AG09319 (cell line): ENCODE measurements around the gene MAD1L1.

ENCODE experiments used
- DNase-seq: peaks from one replicate; pipeline ENCODE4 v3.0.0-alpha.2; 2010; ENCODE audit warnings: low read depth; ENCODE audit errors: extremely low read depth
- CTCF ChIP-seq: IDR thresholded peaks from 2 replicates; pipeline ENCODE4 v1.5.1; 2011; ENCODE audit warnings: low read depth, mild to moderate bottlenecking, inconsistent platforms, low read length, moderate library complexity

MAD1L1 gene

GRCh38 chr7:1869452-1870130, 363.2 kb downstream of the MAD1L1 start:
- no peak for TF ChIP-seq CTCF
- no peak for DNase-seq

DNA sequence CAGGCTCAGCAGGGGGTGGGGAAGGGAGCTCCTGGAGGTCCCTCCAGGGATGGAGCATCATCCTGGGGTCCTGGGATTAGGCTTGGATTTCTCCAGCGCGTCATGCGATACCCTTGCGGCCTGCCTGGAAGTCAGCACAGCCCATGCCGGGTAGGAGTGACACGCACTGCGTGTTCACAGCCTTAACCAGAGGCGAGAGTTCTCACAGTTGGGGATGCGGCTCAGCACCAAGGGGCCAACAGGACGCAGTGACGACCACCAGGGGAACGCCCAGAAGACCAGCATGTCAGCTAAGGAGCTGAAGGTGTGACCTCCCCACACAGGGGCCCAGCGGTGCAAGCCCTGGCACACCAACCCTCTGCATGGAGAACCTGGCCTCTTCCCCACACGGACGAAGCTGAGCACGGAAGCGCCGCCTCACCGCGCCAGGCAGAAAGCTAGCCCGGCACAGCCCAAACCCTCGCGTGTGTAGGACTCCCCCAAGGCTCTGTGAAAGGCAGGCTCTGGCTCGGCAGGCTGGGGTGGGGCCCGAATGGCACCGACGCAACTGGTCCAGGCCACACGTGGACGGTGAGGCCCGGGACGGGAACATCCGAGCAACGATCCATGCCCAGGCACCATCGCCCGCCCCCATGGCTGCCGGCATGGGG, 364.1 kb downstream of the MAD1L1 start:
- no peak for TF ChIP-seq CTCF
- no peak for DNase-seq

GRCh38 chr7:1867370-1868260, 365.1 kb downstream of the MAD1L1 start:
- TF ChIP-seq CTCF = no peak
- DNase-seq = no peak

- TF ChIP-seq CTCF = no peak
- no peak for DNase-seq
Observed at GRCh38 chr7:1866601-1867000, 366.1 kb downstream of the MAD1L1 start.

DNA sequence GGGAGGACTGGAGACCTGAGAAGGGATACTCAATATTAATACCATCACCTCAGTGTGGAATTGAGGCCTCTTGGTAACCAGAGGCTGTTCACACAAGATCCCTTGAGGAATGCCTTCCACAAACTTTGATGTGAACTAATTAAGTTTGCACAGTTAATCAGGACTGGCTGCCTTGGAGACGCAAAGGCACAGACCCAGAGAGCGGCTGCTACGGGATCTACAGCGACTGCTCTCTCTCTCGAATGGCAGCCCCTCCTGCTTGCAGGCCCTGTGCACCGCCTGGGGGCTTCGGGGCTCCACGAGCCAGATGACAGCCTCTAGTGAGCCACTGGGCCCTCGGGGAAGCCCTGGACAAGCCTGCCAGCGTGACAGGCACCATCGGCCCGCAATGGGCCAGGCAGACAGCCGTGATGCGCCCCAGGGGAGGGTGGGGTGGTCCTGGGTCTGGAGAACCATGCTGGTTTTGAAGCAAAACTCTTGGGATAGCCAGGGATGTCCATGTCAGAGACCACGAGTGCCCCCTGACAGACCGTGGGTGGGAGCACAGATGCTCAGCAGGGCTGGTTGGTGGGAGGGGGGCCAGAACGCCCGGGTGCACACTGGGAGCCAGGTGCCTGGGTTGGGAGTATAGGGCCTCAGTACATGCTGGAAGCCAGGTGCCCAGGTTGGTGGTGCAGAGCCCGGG, 367.0 kb downstream of the MAD1L1 start:
- DNase-seq = no peak
- no peak for TF ChIP-seq CTCF

DNA sequence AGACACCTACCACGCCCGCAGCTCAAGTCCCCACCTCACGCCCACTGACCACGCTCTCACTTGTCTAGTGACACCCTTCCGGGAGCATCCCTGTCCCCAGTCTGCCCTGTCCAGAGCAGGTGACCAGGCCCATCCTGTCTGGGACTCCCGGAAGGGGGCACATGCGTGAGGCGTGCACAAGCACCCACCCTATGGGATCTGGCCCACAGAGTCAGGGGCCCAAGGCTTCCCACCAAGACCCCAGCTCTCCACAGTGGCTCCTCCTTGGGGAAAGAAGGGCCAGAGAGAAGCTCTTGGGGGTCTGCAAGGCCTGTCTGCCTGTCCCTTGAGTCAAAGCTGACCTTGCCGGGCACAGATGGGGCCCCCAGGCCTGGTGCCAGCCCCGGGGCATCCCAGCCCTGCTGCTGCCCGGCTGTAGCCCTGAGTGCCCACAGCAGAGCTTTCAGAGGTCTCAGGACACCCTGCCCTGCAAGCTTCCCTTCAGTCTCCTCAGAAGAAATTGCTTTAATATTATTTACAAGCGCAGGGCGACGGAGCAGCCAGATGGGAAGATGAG, 367.7 kb downstream of the MAD1L1 start:
- TF ChIP-seq CTCF = no peak

More for the DNA sequence above, 367.7 kb downstream of the MAD1L1 start:
- DNase-seq = no peak
